ENCODE results near the gene EFEMP2. TPM values are rescaled to one million over a fixed set of nuclear protein-coding genes. Genes with fewer than 3 reads are reported as not detected.
"Not testable (repeated sequence)": the region's sequence is repeated elsewhere in the genome, so short reads cannot be mapped to it uniquely, and the experiment has no call there.

The EFEMP2 gene
- total RNA-seq, 1 donor, result 94.8 TPM

DNA sequence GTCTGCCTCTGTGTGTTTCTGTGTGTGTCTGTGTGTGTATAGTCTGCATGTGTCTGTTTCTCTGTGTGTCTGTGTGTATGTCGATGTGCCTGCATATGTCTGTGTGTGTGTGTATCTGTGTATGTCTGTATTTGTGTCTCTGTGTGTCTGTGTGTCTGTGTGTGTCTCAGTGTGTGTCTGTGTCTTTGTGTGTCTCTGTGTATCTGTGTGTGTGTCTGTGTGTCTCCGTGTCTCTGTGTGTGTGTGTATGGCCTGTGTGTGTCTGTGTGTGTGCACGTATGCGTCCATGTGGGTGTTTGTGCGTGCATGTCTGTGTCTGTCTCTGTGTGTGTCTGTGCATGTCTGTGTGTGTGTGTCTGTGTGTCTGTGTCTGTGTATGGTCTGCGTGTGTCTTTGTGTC is 38.4 kb downstream of the EFEMP2 start:
- H3K27me3 ChIP-seq (ENCODE audit: insufficient read depth, low read length), result peaks cover 25% of the 10 kb centered on the region
- H3K79me2 ChIP-seq (ENCODE audit: insufficient read depth, low read length), result no peaks in the 10 kb centered on the region
- peak overlapping the region; percentile 93 for H2AFZ ChIP-seq (ENCODE audit: low read length)
- peak overlapping the region; percentile 96 for H3K4me2 ChIP-seq (ENCODE audit: insufficient read depth, low read length)
- TF ChIP-seq, protein P1, sequence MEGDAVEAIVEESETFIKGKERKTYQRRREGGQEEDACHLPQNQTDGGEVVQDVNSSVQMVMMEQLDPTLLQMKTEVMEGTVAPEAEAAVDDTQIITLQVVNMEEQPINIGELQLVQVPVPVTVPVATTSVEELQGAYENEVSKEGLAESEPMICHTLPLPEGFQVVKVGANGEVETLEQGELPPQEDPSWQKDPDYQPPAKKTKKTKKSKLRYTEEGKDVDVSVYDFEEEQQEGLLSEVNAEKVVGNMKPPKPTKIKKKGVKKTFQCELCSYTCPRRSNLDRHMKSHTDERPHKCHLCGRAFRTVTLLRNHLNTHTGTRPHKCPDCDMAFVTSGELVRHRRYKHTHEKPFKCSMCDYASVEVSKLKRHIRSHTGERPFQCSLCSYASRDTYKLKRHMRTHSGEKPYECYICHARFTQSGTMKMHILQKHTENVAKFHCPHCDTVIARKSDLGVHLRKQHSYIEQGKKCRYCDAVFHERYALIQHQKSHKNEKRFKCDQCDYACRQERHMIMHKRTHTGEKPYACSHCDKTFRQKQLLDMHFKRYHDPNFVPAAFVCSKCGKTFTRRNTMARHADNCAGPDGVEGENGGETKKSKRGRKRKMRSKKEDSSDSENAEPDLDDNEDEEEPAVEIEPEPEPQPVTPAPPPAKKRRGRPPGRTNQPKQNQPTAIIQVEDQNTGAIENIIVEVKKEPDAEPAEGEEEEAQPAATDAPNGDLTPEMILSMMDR (IDR thresholded peaks at IDR 0.05; ENCODE audit: extremely low read depth, low read depth, low read length), result no peak
- no peaks in the 10 kb centered on the region for H3K36me3 ChIP-seq (ENCODE audit: insufficient read depth, low read length)
- peak overlapping the region; percentile 80 for H3K4me3 ChIP-seq (ENCODE audit: insufficient read depth, low read length)
- no peaks in the 10 kb centered on the region for H3K9me3 ChIP-seq (ENCODE audit: low read depth, low read length)
- H4K20me1 ChIP-seq (ENCODE audit: insufficient read depth, low read length), result no peaks in the 10 kb centered on the region
- H3K27ac ChIP-seq (ENCODE audit: low read depth, low read length), result no peak overlapping the region
- no peak for DNase-seq (ENCODE audit: insufficient read length, low spot score, missing footprints)
- H3K4me1 ChIP-seq (ENCODE audit: insufficient read depth, low read length), result peaks cover 16% of the 10 kb centered on the region

DNA sequence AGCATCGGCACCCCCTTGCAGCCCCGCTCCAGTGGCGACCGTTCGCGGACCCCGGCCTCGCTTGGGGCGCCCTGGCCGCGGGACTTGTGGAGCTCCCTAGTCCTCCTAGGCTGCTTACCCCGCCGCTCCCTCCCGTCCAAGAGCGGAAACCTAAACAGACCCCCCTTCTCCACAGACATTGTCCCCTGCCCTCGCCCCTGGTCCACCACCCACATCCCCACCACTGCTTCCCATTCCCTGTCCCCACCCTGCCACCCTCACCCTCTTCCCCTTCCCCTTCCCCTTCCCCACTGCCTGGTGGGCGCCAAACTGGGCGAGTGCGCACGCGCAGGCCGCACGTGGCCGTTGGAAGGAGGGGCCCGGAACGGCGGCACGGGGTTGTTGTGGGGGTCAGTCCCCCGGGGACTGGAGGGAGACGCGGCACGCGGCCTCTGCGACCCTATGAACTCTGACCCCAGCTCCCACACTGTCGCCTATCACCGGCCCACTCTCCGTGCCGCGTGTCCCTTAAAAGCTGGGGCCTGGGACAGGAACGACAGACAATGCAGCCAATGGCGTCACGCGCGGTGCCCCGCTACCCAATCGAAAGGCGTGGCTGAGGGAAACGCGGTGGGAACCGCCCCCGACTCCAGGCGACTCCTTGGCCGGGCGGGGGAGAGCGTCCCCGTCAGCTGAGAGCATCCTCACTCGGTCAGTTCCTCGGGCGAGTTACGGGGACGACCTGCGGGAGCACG is 39.1 kb downstream of the EFEMP2 start, which contains the start of gene SNX32:
TSS of gene SNX32 (plus strand) at position 667 of the 734 bp plus-strand sequence. CDS start 103 bp downstream, outside the sequence.
- Histone ChIP-seq H3K4me3 (ENCODE audit: insufficient read depth, low read length) (peak within 1 kb of the TSS; percentile 80), H3K27ac (ENCODE audit: low read depth, low read length) (no peak within 1 kb of the TSS), H3K9me3 (ENCODE audit: low read depth, low read length) (no peaks in the 10 kb centered on the region), H3K36me3 (ENCODE audit: insufficient read depth, low read length) (no peaks in the 10 kb centered on the region), H3K79me2 (ENCODE audit: insufficient read depth, low read length) (no peaks in the 10 kb centered on the region), H3K4me2 (ENCODE audit: insufficient read depth, low read length) (peak within 1 kb of the TSS; percentile 96), H3K27me3 (ENCODE audit: insufficient read depth, low read length) (peaks cover 29% of the 10 kb centered on the region), H2AFZ (ENCODE audit: low read length) (peak within 1 kb of the TSS; percentile 93), H4K20me1 (ENCODE audit: insufficient read depth, low read length) (no peaks in the 10 kb centered on the region), H3K4me1 (ENCODE audit: insufficient read depth, low read length) (peaks cover 16% of the 10 kb centered on the region)
- TF ChIP-seq, protein P1 (IDR thresholded peaks at IDR 0.05; ENCODE audit: extremely low read depth, low read depth, low read length), result no peak
- peak; percentile 99 for DNase-seq (ENCODE audit: insufficient read length, low spot score, missing footprints)

DNA sequence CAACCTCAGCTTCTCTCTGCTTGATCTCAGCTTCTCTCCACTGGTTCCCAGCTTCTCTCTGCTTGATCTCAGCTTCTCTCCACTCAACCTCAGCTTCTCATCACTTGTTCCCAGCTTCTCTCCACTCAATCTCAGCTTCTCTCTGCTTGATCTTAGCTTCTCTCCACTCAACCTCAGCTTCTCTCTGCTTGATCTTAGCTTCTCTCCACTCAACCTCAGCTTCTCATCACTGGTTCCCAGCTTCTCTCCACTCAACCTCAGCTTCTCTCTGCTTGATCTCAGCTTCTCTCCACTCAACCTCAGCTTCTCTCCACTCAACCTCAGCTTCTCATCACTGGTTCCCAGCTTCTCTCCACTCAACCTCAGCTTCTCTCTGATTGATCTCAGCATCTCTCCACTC is 40.4 kb downstream of the EFEMP2 start:
- H4K20me1 ChIP-seq (ENCODE audit: insufficient read depth, low read length); H3K4me2 ChIP-seq (ENCODE audit: insufficient read depth, low read length); H3K79me2 ChIP-seq (ENCODE audit: insufficient read depth, low read length); H3K27ac ChIP-seq (ENCODE audit: low read depth, low read length); H3K9me3 ChIP-seq (ENCODE audit: low read depth, low read length); H2AFZ ChIP-seq (ENCODE audit: low read length); DNase-seq (ENCODE audit: insufficient read length, low spot score, missing footprints); H3K36me3 ChIP-seq (ENCODE audit: insufficient read depth, low read length); H3K4me3 ChIP-seq (ENCODE audit: insufficient read depth, low read length): not testable (repeated sequence)
- Histone ChIP-seq H3K4me1 (ENCODE audit: insufficient read depth, low read length) (peaks cover 16% of the 10 kb centered on the region), H3K27me3 (ENCODE audit: insufficient read depth, low read length) (peaks cover 29% of the 10 kb centered on the region)

DNA sequence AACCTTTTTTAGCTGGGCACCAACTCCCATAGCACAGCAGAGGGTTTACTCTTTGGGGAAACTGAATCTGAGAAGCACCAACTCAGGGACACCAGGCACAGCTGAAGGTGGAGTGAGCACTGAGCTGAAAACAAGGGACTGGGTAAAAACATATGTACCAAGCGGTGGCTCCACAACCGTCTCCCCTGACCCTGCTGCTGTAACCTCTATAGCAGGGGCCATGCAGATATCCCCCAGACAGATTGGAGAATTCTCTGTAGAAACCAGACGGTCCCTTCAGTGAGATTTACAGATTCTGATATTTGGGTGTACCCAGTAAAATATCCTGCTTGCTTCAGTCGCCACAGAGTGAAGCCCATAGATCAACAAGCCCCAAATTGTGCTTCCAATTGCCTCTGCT is 43.1 kb downstream of the EFEMP2 start:
- Histone ChIP-seq H3K9me3 (ENCODE audit: low read depth, low read length) (no peaks in the 10 kb centered on the region), H3K27me3 (ENCODE audit: insufficient read depth, low read length) (peaks cover 29% of the 10 kb centered on the region), H3K79me2 (ENCODE audit: insufficient read depth, low read length) (no peaks in the 10 kb centered on the region), H4K20me1 (ENCODE audit: insufficient read depth, low read length) (no peaks in the 10 kb centered on the region), H3K36me3 (ENCODE audit: insufficient read depth, low read length) (no peaks in the 10 kb centered on the region), H3K4me3 (ENCODE audit: insufficient read depth, low read length) (no peak overlapping the region), H3K4me1 (ENCODE audit: insufficient read depth, low read length) (peaks cover 12% of the 10 kb centered on the region), H3K4me2 (ENCODE audit: insufficient read depth, low read length) (no peak overlapping the region), H3K27ac (ENCODE audit: low read depth, low read length) (no peak overlapping the region), H2AFZ (ENCODE audit: low read length) (no peak overlapping the region)
- TF ChIP-seq, protein P1 (IDR thresholded peaks at IDR 0.05; ENCODE audit: extremely low read depth, low read depth, low read length), result no peak
- DNase-seq (ENCODE audit: insufficient read length, low spot score, missing footprints), result no peak
